ENCODE measurements around the gene STEEP1. TPM values are rescaled to one million over a fixed set of nuclear protein-coding genes. Genes with fewer than 3 reads are reported as not detected.

The STEEP1 gene
- total RNA-seq, result 23.8 TPM

GRCh38 chrX:119565107-119565663 is at the start of gene STEEP1:
TSS of gene STEEP1 (minus strand) at chrX:119565409. CDS start at chrX:119565355, 54 bp downstream.

GRCh38 chrX:119606280-119607017 is 41.2 kb upstream of the STEEP1 start, which contains the start of gene NKRF:
TSS of gene NKRF (minus strand) at chrX:119606424.

GRCh38 chrX:119574394-119575266 is 9.4 kb upstream of the STEEP1 start, which contains the start of gene UBE2A:
TSS of gene UBE2A (plus strand) at chrX:119574563. CDS start at chrX:119574712, 149 bp downstream.

Other genes with a start within 250 kb of the STEEP1 start
- 3.8 TPM for gene SLC25A43, start 166.1 kb downstream of the STEEP1 start, total RNA-seq
- 66.4 TPM for gene SLC25A5, start 97.0 kb downstream of the STEEP1 start, total RNA-seq
- gene UBE2A, start 9.2 kb upstream of the STEEP1 start, total RNA-seq, result 39.8 TPM
- 16.9 TPM for gene NKRF, start 41.0 kb upstream of the STEEP1 start, total RNA-seq
- 57.3 TPM for gene SEPTIN6, start 127.8 kb upstream of the STEEP1 start, total RNA-seq
- 0.31 TPM for gene SOWAHD, start 193.2 kb upstream of the STEEP1 start, total RNA-seq
- gene RPL39, start 226.2 kb upstream of the STEEP1 start, total RNA-seq, result 1,783 TPM

Data from parietal lobe (tissue), 1 donor.